ENCODE data around the gene CCDC97.
"Not testable (repeated sequence)": the region's sequence is repeated elsewhere in the genome, so short reads cannot be mapped to it uniquely, and the experiment has no call there.

Gene CCDC97

DNA sequence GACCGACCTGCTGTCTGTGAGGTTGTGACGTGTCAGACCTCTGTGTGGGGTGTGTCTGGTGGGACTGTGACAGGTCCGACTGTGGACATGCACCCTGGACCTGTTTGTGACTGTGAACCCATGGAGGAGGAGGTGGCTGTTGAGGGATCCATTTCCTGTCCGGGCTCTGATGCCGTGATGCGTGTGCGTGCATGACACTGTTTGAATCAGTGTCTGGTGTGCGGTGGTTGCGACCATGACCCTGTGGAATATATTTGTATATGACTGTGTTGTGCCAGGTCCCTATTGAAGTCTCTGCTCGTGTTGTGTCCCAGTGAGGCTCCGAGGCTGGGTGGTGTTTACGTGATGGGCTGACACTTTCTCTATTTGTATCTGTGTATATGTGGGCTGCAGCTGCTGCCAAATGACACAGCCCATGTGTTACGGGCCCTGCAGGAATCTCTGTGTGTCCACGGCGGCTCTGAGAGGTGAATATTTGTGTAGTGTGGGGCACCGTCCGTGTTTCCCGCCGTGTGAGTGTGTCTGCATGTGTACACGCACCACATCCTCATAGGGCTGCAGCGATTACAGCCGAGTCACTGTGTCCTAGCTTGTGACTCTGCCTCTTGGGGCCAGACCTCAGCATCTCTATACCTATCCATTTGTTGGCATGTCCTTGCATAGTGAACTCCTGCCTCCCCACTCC, 18.3 kb downstream of the CCDC97 start:
- peak; percentile 31 to 42 for DNase-seq
- no peak for TF ChIP-seq GATA1 (IDR thresholded peaks at IDR 0.05; ENCODE audit: low read depth, low read length)
- TF ChIP-seq POLR2A (IDR thresholded peaks at IDR 0.05; ENCODE audit: low read length) = peak; percentile 2

DNA sequence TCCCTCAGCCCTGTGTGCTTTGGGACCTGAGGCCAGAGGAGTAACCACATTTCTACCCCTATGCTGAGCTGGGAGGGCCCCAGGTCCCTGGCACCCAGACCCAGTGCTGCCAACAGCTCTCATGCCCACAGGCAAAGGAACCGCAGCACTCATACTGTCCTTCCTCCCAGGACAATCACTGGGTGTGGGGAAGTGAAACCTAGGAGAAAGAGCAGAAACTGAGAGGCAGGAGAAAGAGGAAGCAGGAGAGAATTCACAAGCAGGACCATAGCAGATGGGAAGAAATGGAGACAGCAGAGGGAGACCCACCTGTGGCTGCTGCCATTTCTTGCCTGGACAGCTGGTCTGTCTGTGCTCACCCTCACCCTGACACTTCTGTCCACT, 18.9 kb downstream of the CCDC97 start:
- no peak for TF ChIP-seq GATA1 (IDR thresholded peaks at IDR 0.05; ENCODE audit: low read depth, low read length)
- TF ChIP-seq POLR2A (IDR thresholded peaks at IDR 0.05; ENCODE audit: low read length) = peak; percentile 1

DNA sequence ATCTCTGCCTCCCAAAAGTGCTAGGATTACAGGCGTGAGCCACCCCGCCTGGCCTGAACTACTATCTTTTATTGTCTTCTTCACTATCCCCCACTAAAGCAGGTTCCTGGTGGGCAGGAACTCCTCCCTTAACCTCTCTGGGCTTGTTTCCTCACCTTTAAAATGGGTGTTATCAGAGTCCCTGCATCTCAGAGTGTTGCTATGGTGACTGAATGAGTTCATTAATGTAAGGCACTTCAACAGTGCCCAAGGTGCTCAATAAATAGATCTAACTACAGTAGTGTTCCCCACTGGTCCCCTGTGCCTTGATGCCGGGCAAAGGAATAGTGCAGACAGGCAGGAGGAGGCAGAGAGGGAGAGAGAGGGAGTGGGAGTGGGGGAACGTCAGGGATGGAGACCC, 20.5 kb downstream of the CCDC97 start:
- TF ChIP-seq POLR2A (IDR thresholded peaks at IDR 0.05; ENCODE audit: low read length) (no peak), GATA1 (IDR thresholded peaks at IDR 0.05; ENCODE audit: low read depth, low read length) (no peak)
- DNase-seq = no peak

More for the DNA sequence above, 18.9 kb downstream of the CCDC97 start:
- DNase-seq = no peak

DNA sequence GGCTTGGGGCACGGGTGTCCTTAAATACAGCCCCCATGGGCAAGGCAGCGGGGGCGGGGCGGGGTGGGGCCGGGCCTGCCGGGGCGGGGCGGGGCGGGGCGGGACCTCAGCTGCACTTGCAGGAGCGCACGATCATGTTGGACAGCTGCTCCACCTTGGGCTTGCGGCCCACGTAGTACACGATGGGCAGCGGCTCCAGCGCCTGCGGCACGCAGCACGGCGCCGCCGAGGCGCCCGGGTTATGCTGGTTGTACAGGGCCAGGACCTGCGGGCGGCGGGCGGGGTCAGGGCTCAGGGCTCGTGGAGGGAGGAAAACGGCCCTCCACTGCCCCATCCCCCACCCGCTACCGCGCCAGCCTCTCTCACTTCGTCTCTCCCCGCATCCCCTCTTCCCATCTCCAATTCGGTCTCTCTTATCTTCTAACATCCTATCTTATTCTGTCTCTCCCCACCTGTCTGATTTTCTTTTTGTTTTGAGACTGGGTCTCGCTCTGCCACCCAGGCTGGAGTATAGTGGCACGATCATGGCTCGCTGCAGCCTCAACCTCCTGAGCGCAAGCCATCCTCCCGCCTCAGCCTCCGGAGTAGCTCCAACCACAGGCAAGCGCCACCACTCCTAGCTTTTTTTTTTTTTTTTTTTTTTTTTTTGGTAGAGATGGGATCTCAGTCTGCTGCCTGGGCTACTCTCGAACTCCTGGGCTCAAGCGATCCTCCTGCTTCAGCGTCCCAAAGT, 21.1 kb downstream of the CCDC97 start:
- no peak for DNase-seq
- TF ChIP-seq GATA1 (IDR thresholded peaks at IDR 0.05; ENCODE audit: low read depth, low read length) (no peak), POLR2A (IDR thresholded peaks at IDR 0.05; ENCODE audit: low read length) (no peak)

DNA sequence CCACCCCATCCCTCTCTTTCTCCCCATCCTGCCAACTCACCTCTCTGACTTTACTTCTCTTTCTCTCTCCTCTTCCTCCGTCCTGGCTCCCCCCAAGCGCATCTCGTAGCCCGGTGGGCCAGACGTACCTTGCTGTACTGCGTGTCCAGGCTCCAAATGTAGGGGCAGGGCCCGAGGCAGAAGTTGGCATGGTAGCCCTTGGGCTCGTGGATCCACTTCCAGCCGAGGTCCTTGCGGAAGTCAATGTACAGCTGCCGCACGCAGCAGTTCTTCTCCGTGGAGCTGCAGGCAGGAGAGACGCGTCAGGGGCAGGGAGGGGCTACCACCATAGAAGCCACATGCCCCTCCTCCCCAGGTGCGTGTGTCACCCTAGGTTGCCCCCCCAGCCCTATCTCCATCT, 22.0 kb downstream of the CCDC97 start:
- DNase-seq = no peak
- TF ChIP-seq POLR2A (IDR thresholded peaks at IDR 0.05; ENCODE audit: low read length) (no peak), GATA1 (IDR thresholded peaks at IDR 0.05; ENCODE audit: low read depth, low read length) (no peak)

DNA sequence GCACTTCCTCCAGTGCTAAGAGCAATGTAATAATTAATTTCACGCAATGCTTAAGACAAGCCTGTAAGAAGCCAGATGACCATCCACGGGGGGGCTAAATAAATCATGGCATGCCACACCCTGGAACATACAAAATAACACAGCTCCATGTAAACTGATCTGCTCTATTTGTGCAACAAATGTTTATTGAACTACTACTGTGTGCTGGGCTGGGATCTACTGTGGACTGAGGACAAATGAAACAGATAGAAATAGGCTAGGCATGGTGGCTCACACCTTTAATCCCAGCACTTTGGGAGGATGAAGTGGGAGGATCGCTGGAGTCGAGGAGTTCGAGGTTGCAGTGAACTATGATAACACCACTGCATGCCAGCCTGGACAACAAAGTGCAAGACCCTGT, 22.5 kb downstream of the CCDC97 start:
- no peak for TF ChIP-seq GATA1 (IDR thresholded peaks at IDR 0.05; ENCODE audit: low read depth, low read length)
- no peak for TF ChIP-seq POLR2A (IDR thresholded peaks at IDR 0.05; ENCODE audit: low read length)
- no peak for DNase-seq

DNA sequence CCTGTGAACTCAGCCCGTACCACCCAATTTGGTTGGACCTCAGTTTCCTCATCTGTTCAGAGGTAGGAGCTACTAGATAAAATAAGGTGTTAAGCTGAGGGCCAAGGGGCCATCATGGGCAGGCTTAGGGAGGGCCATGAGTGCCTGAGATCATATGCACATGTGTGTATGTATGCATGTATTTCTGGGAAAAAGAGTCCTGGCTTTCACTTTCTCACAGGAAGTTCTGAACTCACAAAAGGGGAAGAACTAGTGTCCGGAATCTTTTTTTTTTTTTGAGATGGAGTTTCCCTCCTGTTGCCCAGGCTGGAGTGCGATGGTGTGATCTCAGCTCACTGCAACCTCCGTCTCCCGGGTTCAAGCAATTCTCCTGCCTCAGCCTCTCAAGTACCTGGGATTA, 24.8 kb downstream of the CCDC97 start:
- no peak for DNase-seq
- TF ChIP-seq GATA1 (IDR thresholded peaks at IDR 0.05; ENCODE audit: low read depth, low read length) = no peak
- TF ChIP-seq POLR2A (IDR thresholded peaks at IDR 0.05; ENCODE audit: low read length) = no peak

DNA sequence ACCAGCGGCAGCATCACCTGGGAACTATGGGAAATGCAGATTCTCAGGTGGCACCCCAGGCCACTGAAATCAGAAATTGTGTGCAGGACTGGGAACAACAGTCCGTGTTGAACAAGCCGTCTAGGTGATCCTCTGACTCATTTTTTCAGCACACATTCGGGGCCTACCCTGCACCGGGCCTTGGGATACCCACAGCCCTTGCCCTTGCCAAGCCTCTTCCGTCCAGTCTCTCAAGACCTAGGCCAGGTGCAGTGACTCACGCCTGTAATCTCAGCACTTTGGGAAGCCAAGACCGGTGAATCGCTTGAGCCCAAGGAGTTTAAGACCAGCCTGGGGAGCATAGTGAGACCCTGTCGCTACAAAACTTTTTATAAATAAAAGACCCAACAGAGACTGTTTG, 25.5 kb downstream of the CCDC97 start:
- no peak for DNase-seq
- TF ChIP-seq POLR2A (IDR thresholded peaks at IDR 0.05; ENCODE audit: low read length) (no peak), GATA1 (IDR thresholded peaks at IDR 0.05; ENCODE audit: low read depth, low read length) (no peak)

DNA sequence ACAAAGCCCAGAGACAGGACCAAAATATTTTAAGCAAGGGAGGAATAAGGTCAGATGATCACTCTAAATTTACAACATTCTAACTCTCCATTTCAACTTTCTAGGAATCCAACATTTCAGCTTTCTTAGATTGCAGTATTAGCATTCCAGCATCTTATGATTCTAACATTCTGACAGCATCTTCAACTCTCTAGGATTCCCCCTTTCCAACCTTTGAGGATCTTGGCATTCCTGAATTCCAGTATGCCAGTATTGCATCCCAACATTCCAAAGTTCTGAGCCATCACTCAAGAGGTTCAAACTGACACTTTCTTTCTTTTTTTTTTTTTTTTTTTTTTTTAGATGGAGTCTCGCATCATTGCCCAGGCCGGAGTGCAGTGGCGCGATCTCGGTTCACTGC, 30.0 kb downstream of the CCDC97 start:
- TF ChIP-seq GATA1 (IDR thresholded peaks at IDR 0.05; ENCODE audit: low read depth, low read length) = no peak
- no peak for TF ChIP-seq POLR2A (IDR thresholded peaks at IDR 0.05; ENCODE audit: low read length)
- no peak for DNase-seq

DNA sequence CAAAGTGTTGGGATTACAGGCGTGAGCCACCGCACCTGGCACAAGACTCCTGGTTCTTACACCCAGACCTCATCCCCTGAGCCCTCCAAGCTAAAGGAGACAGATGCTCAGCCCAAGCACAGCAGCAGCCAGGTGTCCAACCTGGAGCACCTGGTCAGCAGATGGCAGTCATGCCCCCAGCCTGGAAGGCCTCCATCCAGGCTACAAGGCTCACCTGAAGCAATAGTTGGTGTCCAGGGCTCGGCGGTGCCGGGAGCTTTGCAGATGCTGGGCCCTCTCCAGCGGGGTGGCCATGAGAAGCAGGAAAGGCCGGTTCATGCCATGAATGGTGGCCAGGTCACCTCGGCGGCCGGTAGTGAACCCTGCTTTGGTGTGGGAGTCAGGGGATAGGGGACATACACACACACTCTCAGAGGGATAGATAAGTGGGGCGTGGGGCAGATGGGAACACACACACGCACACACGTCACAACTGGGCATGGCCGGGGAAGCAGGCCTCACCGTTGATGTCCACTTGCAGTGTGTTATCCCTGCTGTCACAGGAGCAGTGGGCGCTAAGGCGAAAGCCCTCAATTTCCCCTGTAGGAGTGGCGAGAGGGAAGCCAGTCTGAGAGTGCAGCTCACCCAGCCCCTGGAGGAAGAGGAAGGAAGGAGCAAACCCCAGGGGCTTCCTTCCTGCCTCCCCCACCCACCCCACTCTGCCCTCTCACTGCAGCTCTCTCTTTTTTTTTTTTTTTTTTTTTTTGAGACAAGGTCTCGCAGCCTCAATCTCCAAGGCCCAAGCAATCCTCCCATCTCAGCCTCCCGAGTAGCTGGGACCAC, 31.9 kb downstream of the CCDC97 start:
- DNase-seq = no peak
- TF ChIP-seq GATA1 (IDR thresholded peaks at IDR 0.05; ENCODE audit: low read depth, low read length) (no peak), POLR2A (IDR thresholded peaks at IDR 0.05; ENCODE audit: low read length) (no peak)

DNA sequence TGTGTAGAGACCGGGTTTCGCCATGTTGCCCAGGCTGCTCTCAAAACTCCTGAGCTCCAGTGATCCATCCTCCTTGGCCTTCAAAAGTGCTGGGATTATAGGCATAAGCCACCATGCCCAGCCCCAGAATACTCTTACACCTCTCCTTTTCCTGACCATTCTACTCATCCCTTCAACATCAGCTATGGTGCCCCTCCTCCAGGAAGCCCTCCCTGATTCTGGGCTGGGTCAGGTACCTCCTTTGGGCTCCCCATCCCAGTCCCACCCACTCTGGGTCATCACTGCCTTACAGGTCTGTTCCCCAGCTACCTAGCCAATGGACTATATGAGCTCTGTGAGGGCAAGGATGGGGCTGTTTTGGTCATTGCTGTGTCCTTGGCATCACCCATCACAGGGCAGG, 34.2 kb downstream of the CCDC97 start:
- DNase-seq = no peak
- no peak for TF ChIP-seq POLR2A (IDR thresholded peaks at IDR 0.05; ENCODE audit: low read length)
- no peak for TF ChIP-seq GATA1 (IDR thresholded peaks at IDR 0.05; ENCODE audit: low read depth, low read length)

DNA sequence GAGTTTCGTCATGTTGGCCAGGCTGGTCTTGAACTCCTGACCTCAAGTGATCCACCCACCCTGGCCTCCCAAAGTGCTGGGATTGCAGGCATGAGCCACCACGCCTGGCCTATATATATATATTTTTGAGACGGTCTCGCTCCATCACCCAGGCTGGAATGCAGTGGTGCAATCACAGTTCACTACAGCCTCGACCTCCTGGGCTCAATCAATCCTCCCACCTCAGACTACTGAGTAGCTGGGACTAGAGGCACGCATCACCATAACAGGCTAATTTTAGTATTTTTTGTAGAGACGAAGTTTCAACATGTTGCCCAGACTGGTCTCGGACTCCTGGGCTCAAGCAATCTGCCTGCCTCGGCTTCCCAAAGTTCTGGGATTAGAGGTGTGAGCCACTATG, 36.9 kb downstream of the CCDC97 start:
- not testable (repeated sequence) for DNase-seq

DNA sequence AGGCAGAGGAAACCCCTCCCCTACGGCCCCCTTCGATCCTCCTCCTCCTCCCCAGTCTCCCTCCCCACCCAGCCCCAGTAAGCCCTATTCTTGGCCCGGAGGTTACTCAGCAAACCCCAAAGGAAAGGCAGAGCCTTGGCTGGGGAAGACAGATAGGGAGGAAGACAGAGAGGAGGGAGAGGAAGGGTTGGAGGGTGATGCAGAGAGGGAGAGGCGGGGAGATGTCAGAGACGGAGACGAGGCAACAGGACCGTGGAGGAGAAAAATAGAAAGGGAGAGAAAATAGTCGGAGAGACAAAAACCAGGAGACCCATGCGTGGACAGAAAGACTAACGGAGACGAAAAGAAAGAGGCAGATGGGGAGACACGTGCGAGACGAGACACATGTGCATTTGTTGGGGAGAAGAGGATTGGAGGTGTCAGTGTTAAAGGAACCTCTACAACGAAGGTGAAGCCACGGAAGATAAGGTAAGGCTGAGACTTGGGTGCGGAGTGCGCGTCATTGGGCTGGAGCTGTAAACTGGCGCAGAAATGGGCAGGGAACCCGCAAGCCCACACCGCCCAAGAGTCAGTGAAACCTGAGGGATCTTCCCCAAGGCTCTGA, 40.9 kb downstream of the CCDC97 start:
- peak; percentile 57 to 65 for DNase-seq
- TF ChIP-seq POLR2A (IDR thresholded peaks at IDR 0.05; ENCODE audit: low read length) (no peak), GATA1 (IDR thresholded peaks at IDR 0.05; ENCODE audit: low read depth, low read length) (no peak)

Measured in erythroblast (primary cell).